IMR-90 (cell line): ENCODE results near the gene ZNF320. TPM values are rescaled to one million over a fixed set of nuclear protein-coding genes. Genes with fewer than 3 reads are reported as not detected.

Experiments used
- ATAC-seq: fragments of 200-7000 bp; cut with Tn5 transposase; 2 replicates; pipeline ENCODE4 v1.9.1; 2020; ENCODE audit warnings: low read depth, mild to moderate bottlenecking, moderate library complexity
- BruUV-seq: library from RNA; stranded (reverse); fragments of 400-500 nt; replicated peaks from 2 replicates; lab custom pipeline; 2021; lab: Mats Ljungman, UMichigan
- CTCF ChIA-PET: fragments of 300-600 bp; formaldehyde crosslinking; extraction: SDS; loops from one replicate; lab custom pipeline; 2021; ENCODE audit warnings: antibody characterized with exemption; lab: Yijun Ruan, JAX
- POLR2A ChIA-PET: fragments of 300-600 bp; sonication (Branson Sonifier 250); formaldehyde crosslinking; loops from one replicate; lab custom pipeline; 2022; ENCODE audit warnings: antibody characterized with exemption; ENCODE audit not compliant: unreplicated experiment; lab: Charles Lee
- DNase-seq: peaks from one replicate; pipeline ENCODE4 v3.0.0; 2013
- H2AFZ ChIP-seq: replicated peaks from 2 replicates; pipeline ENCODE3; 2013; ENCODE audit warnings: low read length, mild to moderate bottlenecking; ENCODE audit not compliant: poor library complexity
- H2AK5ac ChIP-seq: 2 replicates; pipeline ENCODE4 v1.6.1; 2013; ENCODE audit warnings: low read depth, low read length, inconsistent platforms
- H2AK9ac ChIP-seq: replicated peaks from 2 replicates; pipeline ENCODE3; 2013; ENCODE audit warnings: mild to moderate bottlenecking, low read depth, low read length, moderate library complexity; ENCODE audit not compliant: poor library complexity
- H2BK120ac ChIP-seq: 2 replicates; pipeline ENCODE4 v1.6.1; 2013; ENCODE audit warnings: low read depth, low read length, inconsistent platforms
- H2BK15ac ChIP-seq: 3 replicates; pipeline ENCODE4 v1.6.1; 2013; ENCODE audit warnings: low read depth, low read length, inconsistent platforms
- H2BK20ac ChIP-seq: 2 replicates; pipeline ENCODE4 v1.6.1; 2013; ENCODE audit warnings: low read depth, mild to moderate bottlenecking, inconsistent platforms, low read length, moderate library complexity
- H2BK5ac ChIP-seq: 2 replicates; pipeline ENCODE4 v1.6.1; 2013; ENCODE audit warnings: mild to moderate bottlenecking, low read depth, low read length, inconsistent platforms; ENCODE audit not compliant: poor library complexity, severe bottlenecking
- H3K14ac ChIP-seq: replicated peaks from 2 replicates; pipeline ENCODE4 v1.6.1; 2013; ENCODE audit warnings: low read depth, low read length, inconsistent platforms
- H3K18ac ChIP-seq: 2 replicates; pipeline ENCODE4 v1.6.1; 2013; ENCODE audit warnings: low read depth, low read length, control low read depth
- H3K23ac ChIP-seq: 2 replicates; pipeline ENCODE4 v1.6.1; 2013; ENCODE audit warnings: low read depth, low read length, inconsistent platforms
- H3K27ac ChIP-seq: 2 replicates; pipeline ENCODE4 v1.5.1; 2013; ENCODE audit warnings: mild to moderate bottlenecking, control low read depth, low read length; ENCODE audit not compliant: insufficient read depth
- H3K27me3 ChIP-seq: 2 replicates; pipeline ENCODE4 v1.6.1; 2013; ENCODE audit warnings: low read length; ENCODE audit not compliant: control insufficient read depth, insufficient read depth
- H3K36me3 ChIP-seq: 2 replicates; pipeline ENCODE4 v1.6.1; 2013; ENCODE audit warnings: low read length, mixed read lengths; ENCODE audit not compliant: control insufficient read depth, insufficient read depth
- H3K4ac ChIP-seq: 2 replicates; pipeline ENCODE4 v1.6.1; 2013; ENCODE audit warnings: low read depth, low read length, inconsistent platforms
- H3K4me1 ChIP-seq: 2 replicates; pipeline ENCODE4 v1.6.1; 2013; ENCODE audit warnings: low read length, mixed read lengths; ENCODE audit not compliant: control insufficient read depth, insufficient read depth
- H3K4me2 ChIP-seq: 2 replicates; pipeline ENCODE4 v1.6.1; 2013; ENCODE audit warnings: low read depth, mild to moderate bottlenecking, control low read depth, low read length, moderate library complexity
- H3K4me3 ChIP-seq: 2 replicates; pipeline ENCODE4 v1.5.1; 2013; ENCODE audit warnings: low read depth, mild to moderate bottlenecking, control low read depth, low read length, moderate library complexity; ENCODE audit not compliant: insufficient read depth
- H3K56ac ChIP-seq: 2 replicates; pipeline ENCODE4 v1.6.1; 2013; ENCODE audit warnings: low read length, inconsistent platforms; ENCODE audit not compliant: insufficient read depth; ENCODE audit errors: extremely low read depth
- H3K79me1 ChIP-seq, 2 experiments: 2 replicates each; pipeline ENCODE4 v1.6.1; 2013; ENCODE audit warnings: low read length in 2 of 2, inconsistent platforms in 1 of 2, low read depth in 1 of 2
- H3K9ac ChIP-seq: 2 replicates; pipeline ENCODE4 v1.6.1; 2013; ENCODE audit warnings: low read depth, low read length, control low read depth
- H3K9me1 ChIP-seq: 2 replicates; pipeline ENCODE4 v1.6.1; 2013; ENCODE audit warnings: low read length, inconsistent platforms; ENCODE audit not compliant: insufficient read depth
- H3K9me3 ChIP-seq: 2 replicates; pipeline ENCODE4 v1.6.1; 2013; ENCODE audit warnings: low read length; ENCODE audit not compliant: control insufficient read depth, insufficient read depth
- H4K20me1 ChIP-seq: 2 replicates; pipeline ENCODE4 v1.6.1; 2013; ENCODE audit warnings: low read length, inconsistent platforms; ENCODE audit not compliant: insufficient read depth
- H4K5ac ChIP-seq: 2 replicates; pipeline ENCODE4 v1.6.1; 2013; ENCODE audit warnings: mild to moderate bottlenecking, low read depth, low read length, control low read depth
- H4K8ac ChIP-seq, 2 experiments: 2 replicates each; pipeline ENCODE4 v1.6.1; 2013; ENCODE audit warnings: low read depth in 2 of 2, low read length in 2 of 2, control low read depth in 1 of 2, inconsistent platforms in 1 of 2
- H4K91ac ChIP-seq: 2 replicates; pipeline ENCODE4 v1.6.1; 2013; ENCODE audit warnings: low read depth, low read length, inconsistent platforms; ENCODE audit not compliant: insufficient read depth
- CEBPB ChIP-seq: IDR thresholded peaks from 2 replicates; pipeline ENCODE4 v1.6.1; 2012; ENCODE audit warnings: low read depth, low read length, improper control_type of control experiment
- CHD1 ChIP-seq: IDR thresholded peaks from 2 replicates; pipeline ENCODE4 v1.6.1; 2012; ENCODE audit warnings: low read depth, low read length, improper control_type of control experiment
- CTCF ChIP-seq: conservative IDR thresholded peaks from 2 replicates; pipeline ENCODE4 v1.5.1; 2012; ENCODE audit warnings: mild to moderate bottlenecking, low read depth, low read length, improper control_type of control experiment
- ELK1 ChIP-seq: fragments of 150-350 bp; IDR thresholded peaks from 2 replicates; pipeline ENCODE4 v1.6.1; 2016; ENCODE audit warnings: low read depth, mild to moderate bottlenecking, low read length, moderate library complexity, borderline replicate concordance
- MAFK ChIP-seq: IDR thresholded peaks from 2 replicates; pipeline ENCODE4 v1.6.1; 2012; ENCODE audit warnings: low read depth, low read length, improper control_type of control experiment
- MAZ ChIP-seq: IDR thresholded peaks from 2 replicates; pipeline ENCODE4 v1.6.1; 2012; ENCODE audit warnings: low read depth, mild to moderate bottlenecking, low read length, improper control_type of control experiment, moderate library complexity, borderline replicate concordance
- MXI1 ChIP-seq: IDR thresholded peaks from 2 replicates; pipeline ENCODE4 v1.6.1; 2012; ENCODE audit warnings: low read depth, mild to moderate bottlenecking, low read length, moderate library complexity, borderline replicate concordance
- NFE2L2 ChIP-seq: fragments of 150-350 bp; IDR thresholded peaks from 2 replicates; pipeline ENCODE4 v1.6.1; 2016; ENCODE audit warnings: low read depth, mild to moderate bottlenecking, low read length
- POLR2A ChIP-seq: IDR thresholded peaks from 2 replicates; pipeline ENCODE4 v1.6.1; 2012; ENCODE audit warnings: mild to moderate bottlenecking, low read depth, low read length
- RCOR1 ChIP-seq: IDR thresholded peaks from 2 replicates; pipeline ENCODE4 v1.6.1; 2012; ENCODE audit warnings: mild to moderate bottlenecking, low read length, improper control_type of control experiment; ENCODE audit not compliant: insufficient replicate concordance
- RFX5 ChIP-seq: IDR thresholded peaks from 2 replicates; pipeline ENCODE4 v1.8.0; 2012; ENCODE audit warnings: low read depth, mild to moderate bottlenecking, low read length, moderate library complexity
- SMC3 ChIP-seq: fragments of 150-350 bp; IDR thresholded peaks from 2 replicates; pipeline ENCODE4 v1.6.1; 2016; ENCODE audit warnings: low read depth, mild to moderate bottlenecking, antibody characterized with exemption, low read length, moderate library complexity
- WGBS, 2 experiments: methylation state at CpG; one replicate each; pipeline versions ENCODE4 v1.1.5 to v1.1.7; 2013; ENCODE audit warnings: missing lambda C conversion rate in 2 of 2; ENCODE audit not compliant: insufficient read length in 1 of 2; ENCODE audit errors: extremely low coverage in 2 of 2; 5-methylcytosine and 5-hydroxymethylcytosine counted together
- dilution Hi-C: fragments of 300-500 bp; cut with HindIII; formaldehyde crosslinking; loops from one replicate; pipeline ENCODE4 v1.14.3; 2018; ENCODE audit warnings: low sequenced_read_pairs; ENCODE audit not compliant: unreplicated experiment
- in situ Hi-C: fragments of 300-500 bp; cut with MboI; formaldehyde crosslinking; loops from 3 replicates; pipeline ENCODE4 v1.14.3; 2019; ENCODE audit warnings: low sequenced_read_pairs, inconsistent platforms, mixed read lengths
- intact Hi-C: fragments of 100-400 bp; cut with micrococcal nuclease; formaldehyde crosslinking; loops from 2 replicates; pipeline ENCODE4 v1.10.0; 2022
- polyA plus RNA-seq, 3 experiments: library from polyadenylated mRNA; depleted of rRNA; stranded (reverse); fragments of >200 nt; gene quantifications; 2 replicates each; pipeline ENCODE4 v1.2.3, GENCODE V29; 2012; ENCODE audit warnings: low replicate concordance in 1 of 3
- total RNA-seq: library from RNA; depleted of rRNA; stranded (reverse); fragments of >200 nt; gene quantifications from 2 replicates; pipeline ENCODE4 v1.2.3, GENCODE V29; 2012

Gene ZNF320
- total and polyA plus RNA-seq, 2 of the 4 experiments (the other 2 are of a cell fraction), result 3.4 to 5.0 TPM

- Histone ChIP-seq H3K4ac (no peak overlapping the region), H3K4me1 (no peaks in the 10 kb centered on the region), H3K9me1 (no peaks in the 10 kb centered on the region), H3K79me1 (no peaks in the 10 kb centered on the region), H2AK5ac (no peak overlapping the region), H2BK5ac (no peak overlapping the region), H3K27me3 (no peaks in the 10 kb centered on the region), H4K91ac (no peak overlapping the region), H2AK9ac (no peak overlapping the region), H4K20me1 (no peaks in the 10 kb centered on the region), H3K36me3 (peaks cover 50% of the 10 kb centered on the region), H3K23ac (no peak overlapping the region), H2BK15ac (no peak overlapping the region), H2AFZ (no peak overlapping the region), H3K14ac (no peak overlapping the region), H4K8ac (no peak overlapping the region), H2BK120ac (no peak overlapping the region), H3K9ac (no peak overlapping the region), H3K27ac (no peak overlapping the region), H3K4me2 (no peak overlapping the region), H4K5ac (no peak overlapping the region), H3K56ac (no peak overlapping the region), H3K4me3 (no peak overlapping the region), H2BK20ac (no peak overlapping the region), H3K18ac (no peak overlapping the region), H3K9me3 (peaks cover 56% of the 10 kb centered on the region)
- BruUV-seq, result TSS peak; percentile 27
- intact Hi-C loops (no loop called here), dilution Hi-C loops (no loop called here), in situ Hi-C loops (no loop called here)
- TF ChIP-seq MAZ, result no peak
- TF ChIP-seq MXI1, result no peak
- TF ChIP-seq CHD1, result no peak
- no peak for TF ChIP-seq NFE2L2
- TF ChIP-seq MAFK, result no peak
- no peak for TF ChIP-seq SMC3
- TF ChIP-seq ELK1, result no peak
- no peak for TF ChIP-seq RFX5
- TF ChIP-seq CEBPB, result no peak
- no peak for TF ChIP-seq POLR2A
- no peak for TF ChIP-seq CTCF
- TF ChIP-seq RCOR1, result no peak
- WGBS, 2 experiments, result 0% methylated on average over 1 of the region's 11 CpGs; no CpG with 5 or more reads in 1 of the 2 experiments
- POLR2A ChIA-PET, result no interaction called here
- CTCF ChIA-PET, result no interaction called here
- no peak for ATAC-seq
- no peak for DNase-seq
These were observed 16.5 kb downstream of the ZNF320 start for GRCh38 chr19:52880895-52881389.
